Measurements from ENCODE around the gene USP50. TPM values are rescaled to one million over a fixed set of nuclear protein-coding genes. Genes with fewer than 3 reads are reported as not detected.

USP50 gene
- total and polyA plus RNA-seq, 4 donors = 0.42 to 0.93 TPM; not detected in 2

- no peaks in the 10 kb centered on the region for H3K27me3 ChIP-seq (ENCODE audit: control insufficient read depth in 4 of 4, insufficient read depth in 4 of 4, low read length in 3 of 4)
- no peaks in the 10 kb centered on the region for H3K9me3 ChIP-seq (ENCODE audit: control insufficient read depth in 4 of 4, low read length in 3 of 4)
- WGBS = 90% methylated on average over 7 of the region's 7 CpGs
- TF ChIP-seq SP1 (IDR thresholded peaks at IDR 0.05) (no peak), ZBTB33 (IDR thresholded peaks at IDR 0.05) (no peak), HNF4A (conservative IDR thresholded peaks at IDR 0.05) (no peak), NR2F2 (IDR thresholded peaks at IDR 0.05) (no peak), GABPA (IDR thresholded peaks at IDR 0.05 in 1 of 2, conservative IDR thresholded peaks at IDR 0.05 in 1 of 2) (no peak), YY1 (IDR thresholded peaks at IDR 0.05) (no peak)
- no peaks in the 10 kb centered on the region for H3K36me3 ChIP-seq (ENCODE audit: control insufficient read depth in 4 of 4, insufficient read depth in 3 of 4, low read depth in 1 of 4, low read length in 3 of 4)
- no peak overlapping the region for H3K9ac ChIP-seq (ENCODE audit: low read depth in 1 of 2, low read length in 2 of 2)
- no peak overlapping the region for H3K4me3 ChIP-seq (ENCODE audit: low read depth in 1 of 3, low read length in 3 of 3)
- H3K27ac ChIP-seq (ENCODE audit: low read depth in 1 of 2, low read length in 2 of 2) = no peak overlapping the region
- DNase-seq (ENCODE audit: low spot score) = no peak
- no peaks in the 10 kb centered on the region for H3K4me1 ChIP-seq (ENCODE audit: control insufficient read depth in 4 of 4, insufficient read depth in 4 of 4, low read length in 3 of 4)
Observed at GRCh38 chr15:50519740-50520425, 26.6 kb downstream of the USP50 start.

GRCh38 chr15:50513001-50513400 is 33.5 kb downstream of the USP50 start:
- no peaks in the 10 kb centered on the region for H3K27me3 ChIP-seq (ENCODE audit: control insufficient read depth in 4 of 4, insufficient read depth in 4 of 4, low read length in 3 of 4)
- no peak overlapping the region for H3K27ac ChIP-seq (ENCODE audit: low read depth in 1 of 2, low read length in 2 of 2)
- H3K9me3 ChIP-seq (ENCODE audit: control insufficient read depth in 4 of 4, low read length in 3 of 4) = no peaks in the 10 kb centered on the region
- H3K36me3 ChIP-seq (ENCODE audit: control insufficient read depth in 4 of 4, insufficient read depth in 3 of 4, low read depth in 1 of 4, low read length in 3 of 4) = peaks cover 0 to 1% (median 0%) of the 10 kb centered on the region in 4 donors
- no peak for DNase-seq (ENCODE audit: low spot score)
- no peaks in the 10 kb centered on the region for H3K4me1 ChIP-seq (ENCODE audit: control insufficient read depth in 4 of 4, insufficient read depth in 4 of 4, low read length in 3 of 4)
- TF ChIP-seq FOXA1 (IDR thresholded peaks at IDR 0.05) (no peak), CTCF (IDR thresholded peaks at IDR 0.05; ENCODE audit: low read depth, low read length, missing input control) (no peak), TAF1 (conservative IDR thresholded peaks at IDR 0.05) (no peak), GABPA (IDR thresholded peaks at IDR 0.05 in 1 of 2, conservative IDR thresholded peaks at IDR 0.05 in 1 of 2) (no peak), JUND (IDR thresholded peaks at IDR 0.05) (no peak), HNF4A (conservative IDR thresholded peaks at IDR 0.05) (no peak), MAX (IDR thresholded peaks at IDR 0.05) (no peak), HNF4G (IDR thresholded peaks at IDR 0.05) (no peak), SP1 (IDR thresholded peaks at IDR 0.05) (no peak), EGR1 (IDR thresholded peaks at IDR 0.05; ENCODE audit: low read depth in 2 of 2) (no peak)
- no peak overlapping the region for H3K9ac ChIP-seq (ENCODE audit: low read depth in 1 of 2, low read length in 2 of 2)
- H3K4me3 ChIP-seq (ENCODE audit: low read depth in 1 of 3, low read length in 3 of 3) = no peak overlapping the region

GRCh38 chr15:50506121-50506520 is 40.3 kb downstream of the USP50 start:
- no peak overlapping the region for H3K9ac ChIP-seq (ENCODE audit: low read depth in 1 of 2, low read length in 2 of 2)
- WGBS = 85% methylated on average over 8 of the region's 8 CpGs
- no peaks in the 10 kb centered on the region for H3K4me1 ChIP-seq (ENCODE audit: control insufficient read depth in 4 of 4, insufficient read depth in 4 of 4, low read length in 3 of 4)
- TF ChIP-seq FOXA2 (IDR thresholded peaks at IDR 0.05) (no peak), YY1 (IDR thresholded peaks at IDR 0.05) (no peak), MAX (IDR thresholded peaks at IDR 0.05) (no peak), EGR1 (IDR thresholded peaks at IDR 0.05; ENCODE audit: low read depth in 2 of 2) (no peak), GABPA (IDR thresholded peaks at IDR 0.05 in 1 of 2, conservative IDR thresholded peaks at IDR 0.05 in 1 of 2) (no peak), HNF4A (conservative IDR thresholded peaks at IDR 0.05) (no peak), REST (IDR thresholded peaks at IDR 0.05) (no peak), NR2F2 (IDR thresholded peaks at IDR 0.05) (no peak), JUND (IDR thresholded peaks at IDR 0.05) (no peak), CTCF (IDR thresholded peaks at IDR 0.05; ENCODE audit: low read depth, low read length, missing input control) (no peak), RAD21 (IDR thresholded peaks at IDR 0.05) (no peak)
- H3K36me3 ChIP-seq (ENCODE audit: control insufficient read depth in 4 of 4, insufficient read depth in 3 of 4, low read depth in 1 of 4, low read length in 3 of 4) = peaks cover 2 to 15% (median 7%) of the 10 kb centered on the region in 4 donors
- H3K27ac ChIP-seq (ENCODE audit: low read depth in 1 of 2, low read length in 2 of 2) = no peak overlapping the region
- H3K27me3 ChIP-seq (ENCODE audit: control insufficient read depth in 4 of 4, insufficient read depth in 4 of 4, low read length in 3 of 4) = no peaks in the 10 kb centered on the region
- no peak for DNase-seq (ENCODE audit: low spot score)
- no peak overlapping the region for H3K4me3 ChIP-seq (ENCODE audit: low read depth in 1 of 3, low read length in 3 of 3)
- H3K9me3 ChIP-seq (ENCODE audit: control insufficient read depth in 4 of 4, low read length in 3 of 4) = no peaks in the 10 kb centered on the region
